ENCODE measurements around the gene MVB12B.

The MVB12B gene

DNA sequence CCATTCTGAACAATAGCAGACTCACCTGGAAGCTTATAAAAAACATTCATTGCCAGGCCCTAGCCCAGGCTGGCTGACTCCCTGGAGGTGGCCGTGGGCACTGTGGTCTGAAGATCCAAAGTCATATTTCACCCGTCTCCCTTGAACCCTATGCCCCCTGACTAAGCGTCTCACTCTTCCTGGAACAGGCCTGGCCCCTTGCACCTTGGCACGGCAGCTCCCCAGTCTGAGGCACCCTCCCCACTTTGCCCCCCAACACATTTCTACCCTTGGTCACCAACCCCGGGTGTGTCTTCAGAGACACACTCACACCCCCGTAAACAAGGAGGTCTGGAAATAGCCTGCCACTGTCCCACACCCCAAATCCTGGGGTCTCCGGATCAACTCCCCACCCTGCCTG lies 218.5 kb downstream of the MVB12B start:
- TF ChIP-seq, protein P1, sequence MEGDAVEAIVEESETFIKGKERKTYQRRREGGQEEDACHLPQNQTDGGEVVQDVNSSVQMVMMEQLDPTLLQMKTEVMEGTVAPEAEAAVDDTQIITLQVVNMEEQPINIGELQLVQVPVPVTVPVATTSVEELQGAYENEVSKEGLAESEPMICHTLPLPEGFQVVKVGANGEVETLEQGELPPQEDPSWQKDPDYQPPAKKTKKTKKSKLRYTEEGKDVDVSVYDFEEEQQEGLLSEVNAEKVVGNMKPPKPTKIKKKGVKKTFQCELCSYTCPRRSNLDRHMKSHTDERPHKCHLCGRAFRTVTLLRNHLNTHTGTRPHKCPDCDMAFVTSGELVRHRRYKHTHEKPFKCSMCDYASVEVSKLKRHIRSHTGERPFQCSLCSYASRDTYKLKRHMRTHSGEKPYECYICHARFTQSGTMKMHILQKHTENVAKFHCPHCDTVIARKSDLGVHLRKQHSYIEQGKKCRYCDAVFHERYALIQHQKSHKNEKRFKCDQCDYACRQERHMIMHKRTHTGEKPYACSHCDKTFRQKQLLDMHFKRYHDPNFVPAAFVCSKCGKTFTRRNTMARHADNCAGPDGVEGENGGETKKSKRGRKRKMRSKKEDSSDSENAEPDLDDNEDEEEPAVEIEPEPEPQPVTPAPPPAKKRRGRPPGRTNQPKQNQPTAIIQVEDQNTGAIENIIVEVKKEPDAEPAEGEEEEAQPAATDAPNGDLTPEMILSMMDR (IDR thresholded peaks at IDR 0.05; ENCODE audit: low read depth, low read length, missing control alignments) = no peak
- Histone ChIP-seq H3K27me3 (replicated peaks) (no peaks in the 10 kb centered on the region), H3K4me3 (ENCODE audit: low read depth, low read length) (no peak overlapping the region), H3K36me3 (replicated peaks) (no peaks in the 10 kb centered on the region), H3K27ac (no peak overlapping the region)
- no peak for DNase-seq
- in situ Hi-C loops (cut with HindIII; ENCODE audit: low pct_ligation_motif_present, low sequenced_read_pairs) = no loop called here

DNA sequence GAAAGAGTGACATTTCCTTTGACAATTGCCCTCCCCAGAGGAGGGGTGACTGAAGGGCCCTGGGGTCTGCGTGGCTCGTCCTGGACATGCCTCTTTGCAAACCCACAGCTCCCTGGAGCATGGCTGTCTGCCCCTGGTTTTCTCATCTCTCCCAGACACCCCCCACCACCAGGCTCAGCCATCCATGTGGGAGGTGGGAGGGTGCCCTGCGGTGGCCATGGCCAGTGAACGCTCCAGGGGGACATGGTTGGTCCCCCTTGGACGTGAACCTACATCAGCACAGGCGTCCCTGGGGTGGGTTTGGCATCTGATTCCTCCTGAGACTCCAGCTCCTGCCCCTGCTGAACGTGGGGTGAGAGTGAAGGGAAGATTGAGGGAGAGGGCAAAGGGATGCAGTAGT lies 219.4 kb downstream of the MVB12B start:
- H3K4me3 ChIP-seq (ENCODE audit: low read depth, low read length) = no peak overlapping the region
- no peaks in the 10 kb centered on the region for H3K27me3 ChIP-seq (replicated peaks)
- TF ChIP-seq, protein P1 (IDR thresholded peaks at IDR 0.05; ENCODE audit: low read depth, low read length, missing control alignments) = no peak
- no peaks in the 10 kb centered on the region for H3K36me3 ChIP-seq (replicated peaks)
- in situ Hi-C loops (cut with HindIII; ENCODE audit: low pct_ligation_motif_present, low sequenced_read_pairs) = no loop called here
- DNase-seq = no peak
- H3K27ac ChIP-seq = no peak overlapping the region

DNA sequence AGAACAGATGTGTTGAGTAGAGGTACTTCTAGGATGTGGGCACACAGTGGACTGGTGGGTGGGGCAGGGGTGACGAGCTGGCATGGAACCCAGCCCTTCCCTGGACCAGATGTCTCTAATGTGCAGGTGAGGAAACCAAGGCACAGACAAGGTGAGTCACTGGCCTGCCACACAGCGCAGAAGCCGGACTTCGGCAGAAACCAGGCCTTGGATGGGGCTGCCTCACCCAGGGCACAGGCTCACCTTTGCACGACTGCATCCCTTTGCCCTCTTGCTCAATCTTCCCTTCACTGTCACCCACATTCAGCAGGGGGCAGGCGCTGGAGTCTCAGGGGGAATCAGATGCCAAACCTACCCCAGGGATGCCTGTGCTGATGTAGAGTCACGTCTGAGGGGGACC lies 221.7 kb downstream of the MVB12B start:
- Histone ChIP-seq H3K27me3 (replicated peaks) (no peaks in the 10 kb centered on the region), H3K27ac (no peak overlapping the region), H3K4me3 (ENCODE audit: low read depth, low read length) (no peak overlapping the region), H3K36me3 (replicated peaks) (no peaks in the 10 kb centered on the region)
- DNase-seq = no peak
- TF ChIP-seq, protein P1 (IDR thresholded peaks at IDR 0.05; ENCODE audit: low read depth, low read length, missing control alignments) = no peak
- in situ Hi-C loops (cut with HindIII; ENCODE audit: low pct_ligation_motif_present, low sequenced_read_pairs) = no loop called here

DNA sequence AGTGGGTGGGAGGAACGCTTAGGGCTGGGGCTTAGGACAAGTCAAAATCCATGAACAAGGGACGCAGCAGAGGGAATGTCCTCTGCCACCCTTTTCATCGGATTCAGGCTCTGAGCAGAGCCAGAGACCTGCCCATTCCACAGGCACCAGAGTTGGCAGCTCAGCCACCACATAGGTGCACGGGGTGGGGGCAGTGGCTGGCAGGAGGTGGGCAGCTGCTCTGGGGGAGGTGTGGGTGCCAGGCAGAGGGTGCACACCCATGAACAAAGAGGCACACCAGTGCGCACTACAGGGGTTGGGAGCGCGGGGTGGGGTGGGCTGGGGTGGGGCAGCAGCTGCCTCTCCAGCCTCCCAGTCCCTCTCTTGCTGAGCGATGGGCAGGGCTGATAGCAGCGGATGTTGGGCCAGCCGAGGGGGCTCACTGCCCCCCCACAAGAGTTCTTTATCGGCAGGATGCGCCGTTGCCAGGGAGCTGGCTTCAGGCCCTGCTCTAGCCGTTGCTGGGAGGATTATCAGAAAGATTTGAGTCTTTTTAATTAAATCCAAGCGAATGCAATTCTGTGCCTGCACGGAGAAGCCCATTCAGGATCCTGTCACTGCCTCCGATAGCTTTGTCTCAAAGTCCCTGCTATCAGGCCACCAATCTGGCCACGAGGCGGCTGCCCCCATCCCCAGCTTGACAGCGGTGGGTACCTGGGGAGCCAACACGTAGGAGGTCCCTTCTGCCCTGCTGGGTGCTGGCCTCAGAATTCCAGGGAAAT lies 222.8 kb downstream of the MVB12B start:
- in situ Hi-C loops (cut with HindIII; ENCODE audit: low pct_ligation_motif_present, low sequenced_read_pairs) = no loop called here
- DNase-seq = no peak
- no peaks in the 10 kb centered on the region for H3K36me3 ChIP-seq (replicated peaks)
- no peaks in the 10 kb centered on the region for H3K27me3 ChIP-seq (replicated peaks)
- TF ChIP-seq, protein P1 (IDR thresholded peaks at IDR 0.05; ENCODE audit: low read depth, low read length, missing control alignments) = no peak
- no peak overlapping the region for H3K27ac ChIP-seq
- no peak overlapping the region for H3K4me3 ChIP-seq (ENCODE audit: low read depth, low read length)

DNA sequence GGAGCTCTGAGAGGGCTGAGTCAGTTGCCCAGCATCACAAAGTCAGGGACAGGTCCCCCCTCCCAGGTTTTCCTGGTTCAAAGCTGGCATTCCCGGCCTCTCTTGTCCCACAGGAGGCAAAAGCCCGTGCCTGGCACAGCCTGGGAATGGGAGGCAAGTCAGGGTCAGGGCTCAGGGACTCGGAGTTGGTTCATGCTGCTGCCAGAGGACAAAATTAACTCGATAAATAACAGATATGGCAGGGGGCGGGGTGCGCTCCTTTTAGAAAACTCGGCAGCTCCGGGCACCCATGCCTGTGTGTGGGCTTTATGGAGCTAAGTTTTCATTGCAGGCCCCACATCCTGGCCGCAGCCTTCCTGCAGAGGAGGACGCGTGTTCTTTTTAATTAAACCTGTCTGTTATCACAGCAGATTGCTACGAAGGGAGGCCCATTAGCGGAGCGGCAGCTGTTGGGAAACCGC lies 224.3 kb downstream of the MVB12B start:
- TF ChIP-seq, protein P1 (IDR thresholded peaks at IDR 0.05; ENCODE audit: low read depth, low read length, missing control alignments) = no peak
- no peak overlapping the region for H3K27ac ChIP-seq
- H3K27me3 ChIP-seq (replicated peaks) = no peaks in the 10 kb centered on the region
- DNase-seq = no peak
- in situ Hi-C loops (cut with HindIII; ENCODE audit: low pct_ligation_motif_present, low sequenced_read_pairs) = no loop called here
- H3K4me3 ChIP-seq (ENCODE audit: low read depth, low read length) = no peak overlapping the region
- H3K36me3 ChIP-seq (replicated peaks) = no peaks in the 10 kb centered on the region

DNA sequence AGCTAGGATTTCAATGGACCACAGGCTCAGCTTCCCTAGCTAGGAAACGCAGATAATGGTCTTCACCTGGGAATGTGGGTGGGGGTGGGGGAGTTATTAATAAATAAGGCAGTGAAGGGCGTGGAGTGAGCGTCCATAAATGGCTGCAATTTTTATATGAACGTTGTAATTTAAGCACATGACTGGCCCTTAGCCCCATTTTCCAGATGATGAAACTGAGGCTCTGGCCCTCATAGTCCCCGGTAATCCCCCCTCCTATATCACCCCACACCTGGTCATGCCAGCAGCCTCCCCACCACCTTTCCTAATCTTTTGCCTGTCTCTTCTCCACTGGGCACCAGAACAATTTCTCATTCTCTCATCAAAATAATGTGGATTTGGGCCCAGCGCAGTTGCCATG lies 225.2 kb downstream of the MVB12B start:
- in situ Hi-C loops (cut with HindIII; ENCODE audit: low pct_ligation_motif_present, low sequenced_read_pairs) = no loop called here
- H3K4me3 ChIP-seq (ENCODE audit: low read depth, low read length) = no peak overlapping the region
- TF ChIP-seq, protein P1 (IDR thresholded peaks at IDR 0.05; ENCODE audit: low read depth, low read length, missing control alignments) = no peak
- DNase-seq = no peak
- H3K27ac ChIP-seq = no peak overlapping the region
- no peaks in the 10 kb centered on the region for H3K36me3 ChIP-seq (replicated peaks)
- no peaks in the 10 kb centered on the region for H3K27me3 ChIP-seq (replicated peaks)
